ENCODE results near the gene AZIN2. TPM values are rescaled to one million over a fixed set of nuclear protein-coding genes. Genes with fewer than 3 reads are reported as not detected.

The AZIN2 gene
- total and polyA plus RNA-seq, 2 of the 13 experiments (the other 11 are each of a cell fraction or from before 2014, with no cell fraction given): 1.7 to 3.5 TPM

- TF ChIP-seq RBAK (CRISPR knock-in tag; IDR thresholded peaks at IDR 0.05) (no peak), ZNF598 (CRISPR knock-in tag; IDR thresholded peaks at IDR 0.05; ENCODE audit: borderline replicate concordance) (0 out of 2 replicates have a peak, but pooled peaks have one; percentile 12), ZFP62 (CRISPR knock-in tag; IDR thresholded peaks at IDR 0.05) (no peak), ARNTL (CRISPR knock-in tag; IDR thresholded peaks at IDR 0.05) (peak; percentile 77; the same call in 1 of the 2 replicates), EED (CRISPR knock-in tag; IDR thresholded peaks at IDR 0.05) (no peak), HMGXB3 (CRISPR knock-in tag; IDR thresholded peaks at IDR 0.05; ENCODE audit: borderline replicate concordance) (peak; percentile 95), ZBTB25 (CRISPR knock-in tag; IDR thresholded peaks at IDR 0.05) (peak; percentile 98), ZNF589 (CRISPR knock-in tag; conservative IDR thresholded peaks at IDR 0.05) (no peak), ZNF430 (CRISPR knock-in tag; IDR thresholded peaks at IDR 0.05) (peak; percentile 45; the same call in 1 of the 2 replicates), ZNF337 (CRISPR knock-in tag; IDR thresholded peaks at IDR 0.05; ENCODE audit: borderline replicate concordance, low read depth) (no peak), ASH2L (IDR thresholded peaks at IDR 0.05; ENCODE audit: insufficient read length, low read depth, low read length) (peak; percentile 79), SAP130 (CRISPR knock-in tag; IDR thresholded peaks at IDR 0.05; ENCODE audit: low read depth) (peak; percentile 97), HIVEP1 (CRISPR knock-in tag; IDR thresholded peaks at IDR 0.05) (peak; percentile 78), ZKSCAN8 (CRISPR knock-in tag; IDR thresholded peaks at IDR 0.05; ENCODE audit: borderline replicate concordance) (peak; percentile 67; the same call in 1 of the 2 replicates), DDIT3 (CRISPR knock-in tag; IDR thresholded peaks at IDR 0.05) (no peak), RAD21 (CRISPR knock-in tag; IDR thresholded peaks at IDR 0.05) (no peak), MTF1 (CRISPR knock-in tag; IDR thresholded peaks at IDR 0.05) (no peak), NFIB (CRISPR knock-in tag; IDR thresholded peaks at IDR 0.05; ENCODE audit: borderline replicate concordance) (no peak), ZNF292 (CRISPR knock-in tag; IDR thresholded peaks at IDR 0.05; ENCODE audit: borderline replicate concordance, low read depth) (no peak), ZNF878 (CRISPR knock-in tag; IDR thresholded peaks at IDR 0.05) (no peak), ZNF747 (CRISPR knock-in tag; IDR thresholded peaks at IDR 0.05; ENCODE audit: borderline replicate concordance) (peak; percentile 34; the same call in 1 of the 2 replicates), RORA (CRISPR knock-in tag; IDR thresholded peaks at IDR 0.05) (0 out of 2 replicates have a peak, but pooled peaks have one; percentile 14)
These were observed 46.3 kb downstream of the AZIN2 start (continued) for GRCh38 chr1:33127001-33127823.

All from HepG2 (cell line).